ENCODE measurements around the gene WWOX. TPM values are rescaled to one million over a fixed set of nuclear protein-coding genes. Genes with fewer than 3 reads are reported as not detected.

WWOX gene
- total and polyA plus RNA-seq, 2 of the 13 experiments (the other 11 are each of a cell fraction or from before 2014, with no cell fraction given) = 9.1 to 37.4 TPM

DNA sequence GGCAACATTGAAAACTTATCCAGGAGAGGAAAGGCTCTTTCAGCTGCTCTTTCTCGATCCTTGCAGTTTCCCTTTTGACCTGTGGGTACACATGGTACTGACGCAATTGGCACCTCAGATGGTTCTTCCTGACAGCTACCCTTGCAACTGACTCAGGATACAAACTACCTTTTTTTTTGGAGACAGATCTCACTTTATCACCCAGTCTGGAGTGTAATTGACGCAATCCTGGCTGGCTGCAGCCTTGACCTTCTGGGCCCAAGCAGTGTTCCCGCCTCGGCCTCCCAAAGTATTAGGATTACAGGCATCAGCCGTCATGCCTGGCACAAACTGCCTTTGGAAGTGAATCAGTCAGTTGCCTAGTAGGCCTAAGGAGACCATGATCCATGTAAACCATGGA is 607.2 kb downstream of the WWOX start (continued):
- TF ChIP-seq, protein P1, sequence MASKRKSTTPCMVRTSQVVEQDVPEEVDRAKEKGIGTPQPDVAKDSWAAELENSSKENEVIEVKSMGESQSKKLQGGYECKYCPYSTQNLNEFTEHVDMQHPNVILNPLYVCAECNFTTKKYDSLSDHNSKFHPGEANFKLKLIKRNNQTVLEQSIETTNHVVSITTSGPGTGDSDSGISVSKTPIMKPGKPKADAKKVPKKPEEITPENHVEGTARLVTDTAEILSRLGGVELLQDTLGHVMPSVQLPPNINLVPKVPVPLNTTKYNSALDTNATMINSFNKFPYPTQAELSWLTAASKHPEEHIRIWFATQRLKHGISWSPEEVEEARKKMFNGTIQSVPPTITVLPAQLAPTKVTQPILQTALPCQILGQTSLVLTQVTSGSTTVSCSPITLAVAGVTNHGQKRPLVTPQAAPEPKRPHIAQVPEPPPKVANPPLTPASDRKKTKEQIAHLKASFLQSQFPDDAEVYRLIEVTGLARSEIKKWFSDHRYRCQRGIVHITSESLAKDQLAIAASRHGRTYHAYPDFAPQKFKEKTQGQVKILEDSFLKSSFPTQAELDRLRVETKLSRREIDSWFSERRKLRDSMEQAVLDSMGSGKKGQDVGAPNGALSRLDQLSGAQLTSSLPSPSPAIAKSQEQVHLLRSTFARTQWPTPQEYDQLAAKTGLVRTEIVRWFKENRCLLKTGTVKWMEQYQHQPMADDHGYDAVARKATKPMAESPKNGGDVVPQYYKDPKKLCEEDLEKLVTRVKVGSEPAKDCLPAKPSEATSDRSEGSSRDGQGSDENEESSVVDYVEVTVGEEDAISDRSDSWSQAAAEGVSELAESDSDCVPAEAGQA (IDR thresholded peaks at IDR 0.05; ENCODE audit: low read depth) = no peak
- TF ChIP-seq, protein P1 (CRISPR knock-in tag; IDR thresholded peaks at IDR 0.05; ENCODE audit: borderline replicate concordance) = no peak
- TF ChIP-seq ZNF143 (CRISPR knock-in tag; IDR thresholded peaks at IDR 0.05) (no peak), KLF6 (CRISPR knock-in tag; IDR thresholded peaks at IDR 0.05) (no peak), FOXA3 (CRISPR knock-in tag; IDR thresholded peaks at IDR 0.05) (0 out of 2 replicates have a peak, but pooled peaks have one; percentile 9), SAP130 (CRISPR knock-in tag; IDR thresholded peaks at IDR 0.05; ENCODE audit: low read depth) (no peak), ZNF232 (CRISPR knock-in tag; IDR thresholded peaks at IDR 0.05; ENCODE audit: borderline replicate concordance) (no peak), ESRRA (CRISPR knock-in tag; IDR thresholded peaks at IDR 0.05; ENCODE audit: low read depth) (no peak), HDAC2 (CRISPR knock-in tag; IDR thresholded peaks at IDR 0.05) (peak; percentile 47), ZNF382 (CRISPR knock-in tag; IDR thresholded peaks at IDR 0.05; ENCODE audit: borderline replicate concordance) (no peak), SMAD3 (CRISPR knock-in tag; IDR thresholded peaks at IDR 0.05) (0 out of 2 replicates have a peak, but pooled peaks have one; percentile 52), CBFB (CRISPR knock-in tag; IDR thresholded peaks at IDR 0.05) (no peak), GLI4 (CRISPR knock-in tag; IDR thresholded peaks at IDR 0.05; ENCODE audit: borderline replicate concordance) (no peak), RARA (CRISPR knock-in tag; IDR thresholded peaks at IDR 0.05) (peak; percentile 58; the same call in 1 of the 2 replicates)
- TF ChIP-seq, protein P2, sequence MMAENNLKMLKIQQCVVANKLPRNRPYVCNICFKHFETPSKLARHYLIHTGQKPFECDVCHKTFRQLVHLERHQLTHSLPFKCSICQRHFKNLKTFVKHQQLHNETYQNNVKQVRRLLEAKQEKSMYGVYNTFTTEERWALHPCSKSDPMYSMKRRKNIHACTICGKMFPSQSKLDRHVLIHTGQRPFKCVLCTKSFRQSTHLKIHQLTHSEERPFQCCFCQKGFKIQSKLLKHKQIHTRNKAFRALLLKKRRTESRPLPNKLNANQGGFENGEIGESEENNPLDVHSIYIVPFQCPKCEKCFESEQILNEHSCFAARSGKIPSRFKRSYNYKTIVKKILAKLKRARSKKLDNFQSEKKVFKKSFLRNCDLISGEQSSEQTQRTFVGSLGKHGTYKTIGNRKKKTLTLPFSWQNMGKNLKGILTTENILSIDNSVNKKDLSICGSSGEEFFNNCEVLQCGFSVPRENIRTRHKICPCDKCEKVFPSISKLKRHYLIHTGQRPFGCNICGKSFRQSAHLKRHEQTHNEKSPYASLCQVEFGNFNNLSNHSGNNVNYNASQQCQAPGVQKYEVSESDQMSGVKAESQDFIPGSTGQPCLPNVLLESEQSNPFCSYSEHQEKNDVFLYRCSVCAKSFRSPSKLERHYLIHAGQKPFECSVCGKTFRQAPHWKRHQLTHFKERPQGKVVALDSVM (CRISPR knock-in tag; IDR thresholded peaks at IDR 0.05) = peak; percentile 75
- TF ChIP-seq, protein P3, sequence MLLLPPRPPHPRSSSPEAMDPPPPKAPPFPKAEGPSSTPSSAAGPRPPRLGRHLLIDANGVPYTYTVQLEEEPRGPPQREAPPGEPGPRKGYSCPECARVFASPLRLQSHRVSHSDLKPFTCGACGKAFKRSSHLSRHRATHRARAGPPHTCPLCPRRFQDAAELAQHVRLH (CRISPR knock-in tag; IDR thresholded peaks at IDR 0.05; ENCODE audit: borderline replicate concordance, low read depth) = no peak
- TF ChIP-seq, protein P4, sequence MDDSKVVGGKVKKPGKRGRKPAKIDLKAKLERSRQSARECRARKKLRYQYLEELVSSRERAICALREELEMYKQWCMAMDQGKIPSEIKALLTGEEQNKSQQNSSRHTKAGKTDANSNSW (CRISPR knock-in tag; IDR thresholded peaks at IDR 0.05; ENCODE audit: borderline replicate concordance) = no peak
- TF ChIP-seq, protein P5, sequence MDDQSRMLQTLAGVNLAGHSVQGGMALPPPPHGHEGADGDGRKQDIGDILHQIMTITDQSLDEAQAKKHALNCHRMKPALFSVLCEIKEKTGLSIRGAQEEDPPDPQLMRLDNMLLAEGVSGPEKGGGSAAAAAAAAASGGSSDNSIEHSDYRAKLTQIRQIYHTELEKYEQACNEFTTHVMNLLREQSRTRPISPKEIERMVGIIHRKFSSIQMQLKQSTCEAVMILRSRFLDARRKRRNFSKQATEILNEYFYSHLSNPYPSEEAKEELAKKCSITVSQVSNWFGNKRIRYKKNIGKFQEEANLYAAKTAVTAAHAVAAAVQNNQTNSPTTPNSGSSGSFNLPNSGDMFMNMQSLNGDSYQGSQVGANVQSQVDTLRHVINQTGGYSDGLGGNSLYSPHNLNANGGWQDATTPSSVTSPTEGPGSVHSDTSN (CRISPR knock-in tag; IDR thresholded peaks at IDR 0.05; ENCODE audit: borderline replicate concordance) = no peak
